ENCODE data around the gene MACROH2A2.
"Not testable (repeated sequence)": the region's sequence is repeated elsewhere in the genome, so short reads cannot be mapped to it uniquely, and the experiment has no call there.

Gene MACROH2A2

DNA sequence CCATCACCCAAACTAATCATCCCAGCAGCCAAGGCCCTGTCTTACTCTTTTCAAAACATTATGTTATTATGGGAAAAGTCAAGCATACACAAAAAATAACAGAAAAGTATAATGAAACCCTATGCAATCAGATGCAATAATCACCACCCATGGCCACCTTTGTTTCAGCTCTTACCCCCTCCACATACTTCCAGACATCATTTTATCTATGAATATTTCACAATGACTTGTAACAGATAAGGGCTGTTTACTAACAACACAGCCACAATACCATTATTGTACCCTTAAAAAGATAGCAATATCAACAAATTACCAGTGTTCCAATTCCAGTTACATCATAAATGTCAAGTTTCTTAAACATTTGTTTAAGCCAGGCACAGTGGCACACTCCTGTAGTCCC is 44.8 kb downstream of the MACROH2A2 start:
- in situ Hi-C loops (cut with HindIII; ENCODE audit: low sequenced_read_pairs), result no loop called here

DNA sequence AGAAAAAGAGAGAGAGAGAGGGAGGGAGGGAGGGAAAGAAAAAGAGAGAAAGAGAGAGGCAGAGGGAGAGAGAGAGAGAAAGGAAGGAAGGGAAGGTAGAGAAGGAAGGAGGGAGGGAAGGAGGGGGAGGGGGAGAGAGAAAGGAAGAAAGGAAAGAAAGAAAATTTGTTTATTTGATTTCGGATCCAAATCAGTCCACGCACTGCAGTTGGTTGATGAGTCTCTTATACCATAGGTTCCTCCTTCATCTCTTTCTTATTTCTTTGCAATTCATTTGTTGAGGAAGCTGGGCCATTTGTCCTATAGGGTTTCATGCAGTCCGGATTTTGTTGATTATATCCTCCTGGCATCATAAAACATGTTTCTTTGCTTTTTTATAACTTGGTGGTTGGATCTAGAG is 45.6 kb downstream of the MACROH2A2 start:
- in situ Hi-C loops (cut with HindIII; ENCODE audit: low sequenced_read_pairs), result no loop called here

DNA sequence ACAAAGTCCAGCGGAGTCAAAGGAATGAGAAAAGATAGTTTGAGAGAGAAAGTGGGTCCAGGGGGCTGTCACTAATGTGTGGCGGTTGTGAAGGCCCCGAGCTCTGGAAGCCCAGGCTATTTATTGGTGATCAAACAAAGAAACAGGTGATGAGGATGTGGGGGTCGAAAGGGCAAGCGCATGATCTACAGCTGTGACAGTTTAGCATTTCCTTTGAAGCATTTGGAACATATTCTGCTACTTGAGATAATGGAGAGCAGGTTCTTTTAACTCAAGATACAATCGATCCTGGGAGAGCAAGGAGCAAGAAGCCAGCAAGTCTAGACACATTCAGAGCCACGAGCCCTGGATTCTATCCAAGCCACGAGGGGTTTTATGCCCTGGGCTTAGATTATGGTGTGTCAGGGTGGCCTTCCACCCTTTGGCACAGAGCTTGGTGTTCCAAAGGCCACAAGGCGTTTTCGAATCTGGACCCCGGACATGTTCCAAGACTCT is 48.5 kb downstream of the MACROH2A2 start:
- in situ Hi-C loops (cut with HindIII; ENCODE audit: low sequenced_read_pairs), result not testable (repeated sequence)

DNA sequence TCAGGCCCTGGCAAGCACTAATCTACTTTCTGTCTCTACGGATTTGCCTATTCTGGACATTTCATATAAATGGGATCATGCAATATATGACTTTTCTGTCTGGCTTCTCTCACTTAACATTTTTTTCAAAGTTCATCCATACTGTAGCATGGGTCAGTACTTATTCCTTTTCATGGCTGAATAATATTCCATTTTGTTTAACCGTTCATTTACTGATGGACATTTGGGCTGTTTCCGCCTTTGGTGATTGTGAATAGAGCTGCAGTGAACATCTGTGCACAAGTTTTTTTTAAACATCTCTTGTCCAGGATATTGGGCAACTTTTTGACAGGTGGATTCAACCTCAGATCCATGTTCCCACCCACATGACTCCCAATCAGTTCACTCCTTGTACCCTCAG is 49.0 kb downstream of the MACROH2A2 start:
- in situ Hi-C loops (cut with HindIII; ENCODE audit: low sequenced_read_pairs), result no loop called here

DNA sequence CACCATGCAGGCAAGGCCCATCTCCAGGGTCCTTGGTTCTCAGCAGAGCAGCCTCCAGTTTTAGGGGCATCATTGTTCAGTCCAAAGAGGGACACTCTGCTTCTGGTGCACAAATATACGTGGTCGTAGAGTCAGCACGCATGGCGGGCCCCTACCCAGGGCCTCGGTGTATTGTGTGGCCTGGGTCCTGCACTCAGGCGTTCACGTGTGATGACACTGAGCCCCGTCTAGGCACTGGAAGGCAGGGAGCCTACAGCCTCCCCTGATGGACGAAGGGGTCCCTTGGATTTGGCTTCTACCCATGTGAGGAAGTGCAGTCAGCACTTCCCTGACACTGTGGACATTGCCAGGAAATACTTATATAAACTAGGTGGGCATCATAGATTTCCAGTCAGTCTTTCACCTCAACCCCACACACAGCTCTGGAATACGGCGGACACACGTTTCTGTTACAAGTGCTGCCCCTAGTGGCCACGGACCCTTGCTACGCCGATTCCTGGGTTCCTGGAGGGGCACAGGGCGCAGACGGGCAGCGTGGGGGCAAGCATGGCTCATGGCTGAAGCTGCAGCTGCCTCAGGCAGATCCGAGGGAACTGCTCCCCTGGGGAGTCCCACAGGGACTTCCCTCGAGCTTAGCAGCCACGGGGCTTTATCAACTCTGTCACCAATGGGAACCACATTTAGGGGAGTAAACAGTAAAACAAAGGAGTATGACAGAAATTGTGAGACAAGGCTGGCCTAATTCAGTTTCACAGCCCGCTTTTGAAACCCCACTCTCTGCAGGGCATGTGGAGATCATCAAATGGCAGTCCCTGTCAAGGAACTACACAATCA is 54.5 kb downstream of the MACROH2A2 start:
- in situ Hi-C loops (cut with HindIII; ENCODE audit: low sequenced_read_pairs), result no loop called here

DNA sequence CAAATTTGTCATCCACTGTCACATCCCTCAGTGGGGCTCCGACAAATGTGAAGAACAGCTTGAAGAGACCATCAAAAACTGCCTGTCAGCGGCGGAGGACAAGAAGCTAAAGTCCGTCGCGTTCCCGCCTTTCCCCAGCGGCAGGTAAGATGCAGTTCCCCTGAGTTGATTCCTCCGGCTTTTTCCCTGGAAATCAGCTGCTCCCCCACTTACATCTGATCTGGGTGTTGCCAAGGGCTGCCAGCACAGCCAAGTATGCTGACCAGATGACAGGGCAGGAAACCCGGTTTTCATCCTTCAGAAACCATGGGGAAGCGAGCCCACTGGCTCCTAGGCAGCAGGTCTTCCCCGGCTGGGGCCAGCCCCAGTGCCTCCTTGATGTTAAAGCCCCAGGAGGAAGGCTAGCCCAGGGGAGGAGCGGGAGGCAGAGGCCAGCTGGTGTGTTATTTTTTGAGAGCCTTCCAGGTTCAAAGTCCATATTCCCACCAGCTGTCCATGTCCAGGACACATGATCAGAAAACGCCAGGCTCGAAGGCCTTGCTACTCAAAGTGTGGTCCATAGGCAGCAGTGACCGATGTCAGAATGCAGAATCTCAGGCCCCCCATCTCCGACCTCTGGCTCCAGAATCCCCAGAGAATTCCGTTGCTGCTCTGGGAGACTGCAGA is 56.6 kb downstream of the MACROH2A2 start:
- in situ Hi-C loops (cut with HindIII; ENCODE audit: low sequenced_read_pairs), result no loop called here

DNA sequence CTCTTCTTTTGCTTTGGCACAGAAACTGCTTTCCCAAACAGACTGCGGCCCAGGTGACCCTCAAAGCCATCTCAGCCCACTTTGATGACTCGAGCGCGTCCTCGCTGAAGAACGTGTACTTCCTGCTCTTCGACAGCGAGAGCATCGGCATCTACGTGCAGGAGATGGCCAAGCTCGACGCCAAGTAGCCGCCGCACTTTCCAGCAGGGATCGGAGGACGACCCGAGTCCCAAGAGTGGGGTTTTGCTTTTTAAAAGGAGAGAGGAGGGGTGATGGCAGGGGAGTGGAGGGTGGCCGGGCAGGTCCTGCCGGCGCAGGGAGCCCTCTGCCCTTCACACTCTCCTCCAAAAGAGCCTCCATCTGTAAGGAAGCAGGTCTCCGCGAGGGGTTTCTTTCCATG is 58.9 kb downstream of the MACROH2A2 start:
- in situ Hi-C loops (cut with HindIII; ENCODE audit: low sequenced_read_pairs), result no loop called here

DNA sequence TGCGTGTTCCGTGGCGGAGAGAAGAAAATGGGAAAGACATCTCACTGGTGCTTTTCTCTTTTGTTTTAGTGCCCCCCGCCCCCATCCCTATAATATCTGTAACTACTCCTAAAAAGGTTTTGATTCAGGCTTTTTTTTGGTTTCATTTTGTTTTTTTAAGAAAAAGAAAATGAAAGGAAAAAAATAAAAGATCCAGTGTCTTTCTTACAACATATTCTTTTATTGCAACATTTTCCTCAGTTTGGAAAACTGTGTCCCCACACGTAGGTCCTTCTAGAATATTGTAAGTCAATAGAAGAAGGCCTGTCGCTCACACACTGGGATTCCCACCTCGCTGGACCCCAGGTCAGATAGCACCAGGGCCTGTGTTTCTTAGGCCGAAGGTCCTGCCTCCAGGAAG is 59.4 kb downstream of the MACROH2A2 start:
- in situ Hi-C loops (cut with HindIII; ENCODE audit: low sequenced_read_pairs), result no loop called here

DNA sequence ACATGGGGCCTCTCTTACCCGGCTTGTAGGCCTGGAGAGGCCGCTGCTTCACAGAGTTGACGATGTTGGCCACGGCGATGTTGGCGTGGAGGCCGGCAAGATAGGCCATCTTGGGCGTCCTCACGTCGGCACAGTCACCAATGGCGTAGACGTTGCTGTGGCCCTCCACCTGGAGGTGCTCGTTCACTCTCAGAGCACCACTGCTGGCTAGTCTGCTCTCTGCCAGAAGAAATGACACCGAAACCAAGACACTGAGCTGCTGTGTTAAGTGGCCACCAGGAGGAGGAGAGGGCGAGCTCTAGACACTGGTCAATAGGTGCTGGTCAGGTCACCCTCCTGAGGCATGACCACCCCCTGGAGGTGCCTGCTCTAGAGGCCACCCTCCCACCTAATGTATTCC is 62.3 kb downstream of the MACROH2A2 start:
- in situ Hi-C loops (cut with HindIII; ENCODE audit: low sequenced_read_pairs), result no loop called here

DNA sequence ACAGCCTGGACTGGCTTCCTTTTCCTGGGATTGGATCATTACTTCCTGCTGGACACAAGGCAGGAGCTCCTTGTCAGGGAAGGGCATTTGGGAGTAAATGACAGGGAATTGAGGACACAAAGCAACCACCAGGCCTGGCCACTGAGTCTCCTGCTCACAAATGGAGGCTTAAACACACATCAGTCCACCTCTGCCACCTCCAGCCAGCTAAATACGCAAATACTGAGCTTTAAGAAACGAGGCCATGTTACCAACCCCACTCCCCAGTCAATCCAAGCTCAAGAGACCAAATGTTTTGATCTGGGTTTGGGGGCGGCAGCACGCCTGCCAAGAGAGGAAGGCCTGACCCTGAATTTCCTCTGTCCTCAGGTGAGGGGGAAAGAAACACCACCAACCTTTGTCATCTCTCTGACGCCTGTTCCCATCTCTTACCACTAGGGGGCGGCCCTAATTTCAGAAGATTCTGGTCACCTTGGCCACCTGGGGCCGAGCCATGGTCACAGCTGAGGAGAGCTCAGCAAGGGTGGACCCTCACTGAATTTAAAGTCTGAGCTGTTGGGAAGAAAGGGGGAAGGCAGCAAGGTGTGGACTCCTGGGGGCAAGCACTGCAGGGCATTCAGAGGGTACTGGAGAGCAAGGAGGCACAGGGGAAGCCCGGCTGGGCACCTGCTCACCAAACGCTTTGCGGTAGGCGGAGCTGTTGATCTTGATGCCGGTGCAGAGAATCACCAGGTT is 63.5 kb downstream of the MACROH2A2 start:
- in situ Hi-C loops (cut with HindIII; ENCODE audit: low sequenced_read_pairs), result no loop called here

DNA sequence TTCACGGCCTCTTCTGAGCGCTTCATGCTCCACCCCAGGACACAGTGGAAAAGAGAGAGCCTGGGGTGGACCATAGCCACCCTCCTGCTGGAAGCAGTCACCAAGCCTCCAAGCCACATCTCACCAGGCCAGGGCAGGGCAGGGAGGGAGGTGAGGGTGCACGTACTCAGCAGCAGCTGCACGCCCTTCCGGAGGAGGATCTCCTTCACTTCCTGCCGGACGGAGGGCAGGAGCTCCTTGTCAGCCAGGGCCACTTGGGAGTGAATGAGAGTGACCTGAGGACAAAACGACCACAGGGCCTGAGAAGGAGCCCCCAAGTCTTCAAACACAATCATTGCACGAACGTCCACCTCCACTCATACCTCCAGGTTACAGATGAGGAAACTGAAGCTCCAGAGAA is 65.0 kb downstream of the MACROH2A2 start:
- in situ Hi-C loops (cut with HindIII; ENCODE audit: low sequenced_read_pairs), result no loop called here

DNA sequence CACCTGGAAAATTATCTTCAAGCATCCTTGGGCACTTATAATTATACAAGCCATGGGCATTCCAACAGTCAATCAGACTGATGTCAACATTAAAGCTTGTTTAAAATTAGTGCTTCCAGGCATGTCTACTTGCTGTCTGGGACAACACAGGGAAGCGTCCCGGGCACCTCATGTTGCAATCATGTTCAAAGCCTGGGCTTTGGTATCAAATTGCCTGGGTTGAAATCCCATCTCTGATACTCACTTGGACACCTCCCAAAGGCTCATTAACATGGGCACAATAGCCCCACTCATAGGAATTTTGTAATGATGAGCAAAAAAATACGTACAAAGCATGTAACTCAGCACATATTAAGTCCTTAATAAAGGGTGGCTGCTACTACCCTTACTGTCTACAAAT is 65.5 kb downstream of the MACROH2A2 start:
- in situ Hi-C loops (cut with HindIII; ENCODE audit: low sequenced_read_pairs), result no loop called here

DNA sequence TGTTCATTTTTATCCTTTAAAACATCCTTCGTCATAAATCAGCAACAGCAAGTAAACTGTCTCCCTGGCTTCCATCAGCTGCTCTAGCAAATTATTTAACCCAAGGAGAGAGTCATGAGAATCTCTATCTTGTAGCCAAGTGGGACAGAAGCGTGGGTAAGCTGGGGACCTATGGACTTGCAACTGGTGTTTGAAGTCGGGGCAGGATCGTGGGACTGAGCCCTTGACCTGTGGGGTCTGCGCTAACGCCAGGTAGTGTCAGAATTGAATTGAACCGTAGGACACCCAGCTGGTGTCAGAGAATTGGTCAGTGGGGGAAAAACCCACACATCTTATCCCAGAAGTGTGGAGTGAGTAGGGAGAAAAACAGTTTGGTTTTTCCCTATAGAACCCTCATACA is 66.6 kb downstream of the MACROH2A2 start:
- in situ Hi-C loops (cut with HindIII; ENCODE audit: low sequenced_read_pairs), result no loop called here

DNA sequence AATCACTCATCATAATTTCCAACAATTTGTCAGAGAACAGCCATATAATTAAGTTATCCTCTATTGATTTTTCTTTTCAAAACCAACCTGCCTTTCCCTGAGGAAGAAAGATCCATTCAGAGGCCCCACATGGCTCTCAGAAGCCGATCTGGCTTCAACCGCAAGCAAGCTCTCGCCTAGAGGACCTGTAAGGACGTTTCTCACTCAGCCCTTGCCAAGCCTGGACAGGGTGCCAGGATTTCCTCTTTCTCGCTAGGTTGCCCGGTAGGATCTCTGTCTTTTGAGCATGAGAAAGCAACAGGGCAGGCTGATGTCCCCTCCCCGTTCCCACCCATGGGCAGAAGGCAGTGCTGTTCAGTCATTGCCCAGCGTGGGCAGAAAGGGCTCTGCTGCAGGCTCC is 67.0 kb downstream of the MACROH2A2 start:
- in situ Hi-C loops (cut with HindIII; ENCODE audit: low sequenced_read_pairs), result no loop called here

DNA sequence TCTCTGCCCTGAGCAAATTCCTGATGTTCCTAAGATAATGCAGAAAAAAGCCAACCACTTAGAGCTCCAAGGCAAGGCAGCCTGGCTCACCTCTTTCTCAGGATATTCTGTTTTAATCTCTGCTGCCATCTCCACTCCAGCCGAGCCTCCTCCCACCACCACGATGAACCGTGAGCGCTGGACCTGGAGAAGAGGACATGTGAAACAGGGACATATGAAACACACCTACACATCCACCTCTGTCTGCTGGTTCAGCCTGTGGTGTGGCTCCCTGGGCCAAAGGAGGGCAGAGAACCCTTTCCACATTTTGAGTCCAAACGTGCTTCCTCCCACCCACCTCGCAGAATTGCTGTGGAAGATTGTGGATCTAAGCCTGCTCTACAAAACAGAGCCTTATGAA is 67.8 kb downstream of the MACROH2A2 start:
- in situ Hi-C loops (cut with HindIII; ENCODE audit: low sequenced_read_pairs), result no loop called here

DNA sequence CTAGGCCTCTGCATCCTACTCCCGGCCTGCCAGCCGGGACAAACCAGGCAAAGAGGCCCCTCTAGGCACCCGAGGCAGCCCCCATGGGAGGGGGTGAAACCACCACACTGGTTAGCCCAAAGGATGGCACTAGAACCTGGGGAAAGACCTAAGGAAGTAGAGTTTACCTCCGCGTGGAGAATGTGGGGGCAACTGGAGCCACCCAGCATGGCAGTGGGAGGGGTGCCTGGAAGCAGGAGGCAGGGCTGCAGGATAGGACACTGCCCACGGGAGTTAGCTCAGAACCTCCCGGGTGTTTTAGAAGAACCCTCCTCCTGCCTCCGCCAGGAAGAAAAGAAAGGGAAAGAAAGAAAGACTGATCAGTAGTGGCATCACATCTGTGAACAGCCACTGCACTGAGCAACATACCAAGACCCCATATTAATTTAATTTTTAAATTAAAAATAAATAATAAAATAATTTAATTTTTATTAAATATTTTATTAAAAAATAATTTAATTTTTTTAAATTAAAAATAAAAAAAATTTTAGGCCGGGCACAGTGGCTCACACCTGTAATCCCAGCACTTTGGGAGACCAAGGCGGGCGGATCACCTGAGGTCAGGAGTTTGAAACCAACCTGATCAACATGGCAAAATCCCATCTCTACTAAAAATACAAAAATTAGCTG is 68.8 kb downstream of the MACROH2A2 start:
- in situ Hi-C loops (cut with HindIII; ENCODE audit: low sequenced_read_pairs), result no loop called here

DNA sequence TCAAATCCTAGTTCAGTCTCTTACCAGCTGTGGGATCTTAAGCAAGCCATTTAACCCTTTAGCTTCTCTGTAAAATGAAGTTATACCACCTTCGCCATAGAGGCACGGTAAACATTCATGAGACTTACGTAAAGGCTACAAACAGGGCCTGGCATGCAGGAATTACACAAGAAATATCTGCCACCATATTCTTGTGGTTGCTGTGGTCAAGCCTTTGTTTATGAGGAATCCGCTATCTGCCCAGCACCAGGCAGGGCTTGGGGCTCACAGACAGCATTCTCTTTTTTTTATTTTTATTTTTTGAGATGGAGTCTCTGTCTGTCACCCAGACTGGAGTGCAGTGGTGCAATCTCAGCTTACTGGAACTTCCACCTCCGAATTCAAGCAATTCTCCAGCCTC is 70.1 kb downstream of the MACROH2A2 start:
- in situ Hi-C loops (cut with HindIII; ENCODE audit: low sequenced_read_pairs), result no loop called here

DNA sequence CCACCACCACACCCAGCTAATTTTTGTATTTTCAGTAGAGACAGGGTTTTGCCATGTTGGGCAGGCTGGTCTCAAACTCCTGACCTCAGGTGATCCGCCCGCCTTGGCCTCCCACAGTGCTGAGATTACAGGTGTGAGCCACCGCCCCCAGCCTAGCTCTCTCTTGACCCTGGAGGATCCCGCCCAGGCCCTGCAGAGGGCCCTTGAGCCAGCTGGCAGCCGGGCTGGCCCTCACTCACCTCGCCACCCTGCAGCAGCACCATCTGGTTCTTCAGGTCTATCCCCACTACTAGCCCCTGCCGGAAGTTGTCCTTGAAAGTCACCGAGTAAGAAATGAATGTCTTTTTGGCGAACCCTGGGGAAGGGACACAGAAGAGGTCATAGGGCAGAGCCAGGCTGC is 70.5 kb downstream of the MACROH2A2 start:
- in situ Hi-C loops (cut with HindIII; ENCODE audit: low sequenced_read_pairs), result not testable (repeated sequence)

DNA sequence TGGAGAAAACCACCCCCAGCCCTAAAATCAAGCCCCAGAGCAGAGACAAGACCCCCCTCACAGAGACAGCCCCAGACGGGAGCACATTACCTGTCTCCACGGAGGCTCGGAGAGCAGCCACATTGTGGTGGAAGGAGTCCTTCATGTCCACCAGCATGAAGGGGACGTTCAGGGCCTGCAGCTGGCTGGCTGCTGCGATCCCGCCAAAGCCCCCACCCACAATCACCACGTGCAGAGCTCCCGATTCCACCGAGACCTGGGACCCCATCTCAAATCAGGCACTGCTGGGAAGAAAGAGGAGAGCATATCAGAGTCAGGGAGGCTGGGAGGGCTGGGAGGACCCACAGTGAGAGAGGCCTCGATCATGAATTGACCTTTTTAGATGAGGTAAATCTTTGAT is 71.2 kb downstream of the MACROH2A2 start:
- in situ Hi-C loops (cut with HindIII; ENCODE audit: low sequenced_read_pairs), result no loop called here

DNA sequence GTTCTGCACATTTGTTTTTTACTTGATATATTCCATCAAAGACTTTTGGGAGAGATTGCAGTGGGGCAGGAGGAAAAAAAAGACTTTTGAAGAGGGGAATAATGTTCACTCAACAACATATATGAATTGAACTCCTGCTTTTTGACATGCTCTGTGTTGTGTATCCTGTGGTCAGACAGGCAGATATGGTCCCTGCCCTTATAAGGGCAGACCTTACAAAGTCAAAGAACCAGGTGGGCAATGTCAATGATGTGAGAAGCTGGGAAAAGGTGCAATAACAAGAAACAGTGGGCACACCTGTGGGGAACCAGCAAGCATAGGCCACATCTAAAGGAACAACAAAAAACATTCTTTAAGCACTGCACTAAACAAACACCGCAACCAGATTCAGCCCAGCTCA is 71.8 kb downstream of the MACROH2A2 start:
- in situ Hi-C loops (cut with HindIII; ENCODE audit: low sequenced_read_pairs), result no loop called here

DNA sequence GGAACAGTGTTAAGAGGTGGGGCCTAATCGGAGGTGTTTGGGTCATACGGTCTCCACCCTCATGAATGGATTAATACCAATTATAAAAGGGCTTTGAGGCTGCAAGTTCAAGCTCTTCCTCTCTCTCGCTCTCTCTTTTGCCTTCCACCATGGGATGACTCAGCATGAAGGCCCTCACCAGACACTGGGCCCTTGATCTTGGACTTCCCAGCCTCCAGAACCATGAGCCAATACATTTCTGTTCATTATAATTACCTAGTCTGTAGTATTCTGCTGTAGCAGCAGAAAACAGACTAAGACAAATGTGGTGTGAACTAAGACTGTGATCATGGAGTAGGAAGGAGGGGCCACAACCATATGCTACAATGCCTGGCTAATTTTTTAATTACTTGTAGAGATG is 72.3 kb downstream of the MACROH2A2 start:
- in situ Hi-C loops (cut with HindIII; ENCODE audit: low sequenced_read_pairs), result no loop called here
